GM13977 (cell line): ENCODE measurements around the gene ZNF362.
A peak's percentile ranks its signal among the peaks of the same experiment; 100 is the strongest.

Experiments
- DNase-seq: peaks from one replicate; pipeline ENCODE4 v3.0.0; 2012; ENCODE audit warnings: low spot score
- in situ Hi-C: fragments of 300-500 bp; cut with MboI; formaldehyde crosslinking; loops from one replicate; pipeline ENCODE4 v1.12.0; 2022; ENCODE audit warnings: low sequenced_read_pairs, low pct_unique_long_range_greater_than_20kb, mixed read lengths, inconsistent platforms; ENCODE audit not compliant: unreplicated experiment
- TF ChIP-seq, protein P1 (sequence below): IDR thresholded peaks from 2 replicates; pipeline ENCODE4 v1.5.1; 2012; ENCODE audit warnings: mild to moderate bottlenecking, control low read depth; ENCODE audit not compliant: insufficient read depth; ENCODE audit errors: extremely low read depth, missing control alignments

ZNF362 gene

DNA sequence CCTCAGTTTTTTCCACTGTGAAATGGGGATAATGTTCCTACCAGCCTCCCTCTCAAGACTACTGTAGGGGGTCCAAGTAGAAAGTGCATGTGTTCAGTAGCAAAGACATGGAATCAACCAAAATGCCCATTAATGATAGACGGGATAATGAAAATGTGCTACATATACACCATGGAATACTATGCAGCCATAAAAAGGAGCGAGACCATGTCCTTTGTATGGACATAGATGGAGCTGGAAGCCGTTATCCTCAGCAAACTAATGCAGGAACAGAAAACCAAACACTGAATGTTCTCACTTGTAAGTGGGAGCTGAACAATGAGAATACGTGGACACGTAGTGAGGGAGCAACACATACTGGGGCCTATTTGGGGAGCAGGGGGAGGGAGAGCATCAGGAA lies 6.1 kb upstream of the ZNF362 start:
- no peak for DNase-seq
- in situ Hi-C loops, result no loop called here
- TF ChIP-seq, protein P1, sequence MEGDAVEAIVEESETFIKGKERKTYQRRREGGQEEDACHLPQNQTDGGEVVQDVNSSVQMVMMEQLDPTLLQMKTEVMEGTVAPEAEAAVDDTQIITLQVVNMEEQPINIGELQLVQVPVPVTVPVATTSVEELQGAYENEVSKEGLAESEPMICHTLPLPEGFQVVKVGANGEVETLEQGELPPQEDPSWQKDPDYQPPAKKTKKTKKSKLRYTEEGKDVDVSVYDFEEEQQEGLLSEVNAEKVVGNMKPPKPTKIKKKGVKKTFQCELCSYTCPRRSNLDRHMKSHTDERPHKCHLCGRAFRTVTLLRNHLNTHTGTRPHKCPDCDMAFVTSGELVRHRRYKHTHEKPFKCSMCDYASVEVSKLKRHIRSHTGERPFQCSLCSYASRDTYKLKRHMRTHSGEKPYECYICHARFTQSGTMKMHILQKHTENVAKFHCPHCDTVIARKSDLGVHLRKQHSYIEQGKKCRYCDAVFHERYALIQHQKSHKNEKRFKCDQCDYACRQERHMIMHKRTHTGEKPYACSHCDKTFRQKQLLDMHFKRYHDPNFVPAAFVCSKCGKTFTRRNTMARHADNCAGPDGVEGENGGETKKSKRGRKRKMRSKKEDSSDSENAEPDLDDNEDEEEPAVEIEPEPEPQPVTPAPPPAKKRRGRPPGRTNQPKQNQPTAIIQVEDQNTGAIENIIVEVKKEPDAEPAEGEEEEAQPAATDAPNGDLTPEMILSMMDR, result no peak

DNA sequence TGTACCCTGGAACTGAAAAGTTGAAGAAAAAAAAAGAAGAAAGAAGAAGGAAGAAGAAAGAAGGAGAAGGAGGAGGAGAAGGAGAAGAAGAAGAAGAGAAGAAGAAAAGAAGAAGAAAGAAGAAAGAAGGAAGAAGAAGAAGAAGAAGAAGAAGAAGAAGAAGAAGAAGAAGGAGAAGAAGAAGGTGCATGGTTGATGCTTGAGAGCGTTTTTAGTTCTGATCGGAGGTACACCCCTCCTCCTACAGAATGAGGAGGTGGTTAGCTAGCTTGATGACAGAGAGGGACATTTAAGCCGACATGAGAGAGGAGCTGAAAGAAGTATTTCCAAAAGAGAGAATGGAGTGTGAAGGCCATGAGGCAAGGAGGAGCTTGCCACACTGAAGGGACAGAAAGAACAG lies 5.6 kb upstream of the ZNF362 start:
- TF ChIP-seq, protein P1, result no peak
- in situ Hi-C loops, result no loop called here

DNA sequence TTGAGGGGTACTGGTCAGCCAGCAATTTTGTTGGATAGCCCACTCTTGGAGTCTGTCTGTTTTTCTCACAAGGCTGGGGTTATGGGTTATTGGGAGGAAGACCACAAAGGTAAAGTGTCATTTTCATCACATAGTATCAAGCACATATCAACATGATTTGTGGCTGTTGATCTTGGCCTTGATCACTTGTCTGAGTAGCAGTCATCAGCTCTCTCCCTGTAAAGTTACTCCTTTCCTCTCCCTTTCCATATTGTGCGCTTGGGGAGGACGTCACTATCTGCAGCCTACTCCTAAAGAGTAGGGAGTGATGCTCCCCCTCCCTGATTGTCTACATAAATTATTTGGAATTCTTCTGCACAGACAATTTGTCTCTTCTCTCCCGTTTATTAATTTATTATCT lies 1.8 kb upstream of the ZNF362 start:
- no peak for DNase-seq
- in situ Hi-C loops, result no loop called here
- TF ChIP-seq, protein P1, result no peak

More for the DNA sequence above, 5.6 kb upstream of the ZNF362 start:
- no peak for DNase-seq

DNA sequence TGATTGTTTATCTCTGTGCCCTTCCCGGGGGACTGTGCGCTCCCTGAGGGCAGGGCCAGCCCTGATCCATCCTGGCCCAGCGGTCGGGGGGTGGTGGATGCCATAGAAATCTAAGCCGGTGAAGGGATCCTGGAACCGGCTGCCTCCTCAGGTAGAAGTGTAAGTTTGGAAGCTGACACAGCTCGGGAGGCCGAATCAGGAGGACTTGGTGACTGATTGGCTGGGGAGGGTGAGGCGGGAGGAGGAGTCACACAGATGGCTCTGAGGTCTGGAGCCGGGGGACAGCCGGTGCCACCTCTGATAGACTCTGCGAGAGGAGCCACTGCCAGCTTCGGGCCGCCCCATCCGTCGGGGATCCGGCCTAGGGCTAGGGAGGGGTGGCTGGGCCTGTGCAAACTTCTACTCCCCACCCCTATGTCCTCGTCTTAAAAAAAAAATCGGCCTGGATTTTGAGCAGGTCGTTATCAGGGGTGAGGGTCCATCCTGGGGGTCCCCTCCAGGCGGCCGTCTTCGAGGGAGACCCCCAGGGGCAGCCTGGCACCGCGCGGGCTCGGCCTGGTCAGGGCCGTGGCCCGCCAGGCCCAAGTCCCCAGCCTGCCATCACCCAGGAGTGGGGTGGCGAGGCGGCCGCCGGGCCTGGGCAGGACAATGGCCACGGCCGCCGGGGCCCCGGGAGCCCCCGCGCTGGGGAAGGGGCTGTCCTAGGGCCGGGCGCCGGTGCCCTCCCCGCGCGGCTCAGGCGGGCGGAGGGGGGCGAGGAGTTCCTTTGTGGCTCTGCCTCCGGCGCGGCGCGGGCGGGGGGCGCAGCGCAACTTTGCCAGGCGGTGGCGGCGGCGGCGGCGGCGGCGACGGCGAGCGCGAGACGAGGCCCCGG lies 708 bp upstream of the ZNF362 start:
- TF ChIP-seq, protein P1, result no peak
- peak; percentile 65 for DNase-seq
- in situ Hi-C loops, result no loop called here

DNA sequence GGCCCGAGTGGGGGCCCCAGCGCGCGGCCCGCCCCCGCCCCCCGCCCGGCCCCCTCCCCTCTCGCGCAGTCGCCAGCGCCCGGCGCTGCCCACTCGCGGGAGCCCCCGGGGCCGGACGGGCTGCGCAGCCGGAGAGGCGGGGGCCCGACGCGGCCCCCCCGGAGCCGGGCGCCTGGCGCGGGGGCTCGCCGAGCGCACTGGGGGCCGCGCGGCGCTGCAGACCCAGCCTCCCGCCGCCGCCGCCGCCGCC lies 146 bp upstream of the ZNF362 start:
- in situ Hi-C loops, result no loop called here
- no peak for DNase-seq
- TF ChIP-seq, protein P1, result no peak

DNA sequence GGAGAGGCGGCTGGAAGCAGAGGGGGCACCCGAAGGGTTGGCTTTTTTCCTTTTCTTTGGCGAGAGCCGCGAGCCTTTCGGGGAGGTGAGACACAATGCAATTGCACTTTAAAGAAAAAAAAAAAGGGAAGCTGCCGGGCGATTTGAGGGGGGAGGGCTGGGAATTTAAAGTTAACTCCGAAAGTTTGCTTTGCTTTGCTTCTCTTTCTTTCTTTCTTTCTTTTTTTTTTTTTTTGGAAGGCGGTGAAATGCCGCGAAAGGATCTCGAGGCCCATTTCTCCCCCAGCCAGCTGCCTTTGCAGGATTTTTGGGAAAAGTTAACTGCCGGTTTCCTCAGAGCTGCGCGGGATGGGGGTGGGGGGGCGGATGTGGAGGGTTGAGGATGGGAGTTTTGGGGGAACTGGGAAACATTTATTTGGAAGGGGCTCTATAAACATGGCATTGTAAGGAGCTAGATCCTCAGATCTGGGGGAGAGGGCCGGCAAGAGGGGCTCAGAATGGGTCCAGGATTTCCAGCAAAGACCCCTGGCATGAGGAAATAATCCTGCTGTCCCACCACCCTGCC lies 997 bp downstream of the ZNF362 start:
- no peak for DNase-seq
- in situ Hi-C loops, result no loop called here
- TF ChIP-seq, protein P1, result no peak
